IPS-15b (cell line): ENCODE measurements around the gene OTOGL.

Experiments
- H3K27me3 ChIP-seq: one replicate; pipeline ENCODE4 v1.6.1; 2013; ENCODE audit warnings: low read length; ENCODE audit not compliant: control insufficient read depth, insufficient read depth
- H3K36me3 ChIP-seq: one replicate; pipeline ENCODE4 v1.6.1; 2013; ENCODE audit warnings: low read length; ENCODE audit not compliant: control insufficient read depth, insufficient read depth
- H3K4me1 ChIP-seq: one replicate; pipeline ENCODE4 v1.6.1; 2013; ENCODE audit warnings: mild to moderate bottlenecking, low read length; ENCODE audit not compliant: control insufficient read depth, insufficient read depth
- H3K4me3 ChIP-seq: one replicate; pipeline ENCODE4 v1.5.1; 2013; ENCODE audit warnings: low read depth, low read length
- H3K9ac ChIP-seq: one replicate; pipeline ENCODE4 v1.6.1; 2013; ENCODE audit warnings: low read depth, mild to moderate bottlenecking, low read length
- H3K9me3 ChIP-seq: one replicate; pipeline ENCODE4 v1.6.1; 2013; ENCODE audit warnings: mild to moderate bottlenecking, low read length; ENCODE audit not compliant: control insufficient read depth, insufficient read depth

Gene OTOGL

GRCh38 chr12:80264386-80264785, 165.0 kb downstream of the OTOGL start:
- H3K4me1 ChIP-seq: no peaks in the 10 kb centered on the region
- H3K4me3 ChIP-seq: no peak overlapping the region
- no peaks in the 10 kb centered on the region for H3K9me3 ChIP-seq
- H3K36me3 ChIP-seq: no peaks in the 10 kb centered on the region
- no peak overlapping the region for H3K9ac ChIP-seq
- H3K27me3 ChIP-seq: no peaks in the 10 kb centered on the region

- Histone ChIP-seq H3K27me3 (no peaks in the 10 kb centered on the region), H3K4me1 (no peaks in the 10 kb centered on the region), H3K9ac (no peak overlapping the region), H3K4me3 (no peak overlapping the region), H3K9me3 (no peaks in the 10 kb centered on the region), H3K36me3 (no peaks in the 10 kb centered on the region)
These were observed 165.6 kb downstream of the OTOGL start for GRCh38 chr12:80264891-80265290.

DNA sequence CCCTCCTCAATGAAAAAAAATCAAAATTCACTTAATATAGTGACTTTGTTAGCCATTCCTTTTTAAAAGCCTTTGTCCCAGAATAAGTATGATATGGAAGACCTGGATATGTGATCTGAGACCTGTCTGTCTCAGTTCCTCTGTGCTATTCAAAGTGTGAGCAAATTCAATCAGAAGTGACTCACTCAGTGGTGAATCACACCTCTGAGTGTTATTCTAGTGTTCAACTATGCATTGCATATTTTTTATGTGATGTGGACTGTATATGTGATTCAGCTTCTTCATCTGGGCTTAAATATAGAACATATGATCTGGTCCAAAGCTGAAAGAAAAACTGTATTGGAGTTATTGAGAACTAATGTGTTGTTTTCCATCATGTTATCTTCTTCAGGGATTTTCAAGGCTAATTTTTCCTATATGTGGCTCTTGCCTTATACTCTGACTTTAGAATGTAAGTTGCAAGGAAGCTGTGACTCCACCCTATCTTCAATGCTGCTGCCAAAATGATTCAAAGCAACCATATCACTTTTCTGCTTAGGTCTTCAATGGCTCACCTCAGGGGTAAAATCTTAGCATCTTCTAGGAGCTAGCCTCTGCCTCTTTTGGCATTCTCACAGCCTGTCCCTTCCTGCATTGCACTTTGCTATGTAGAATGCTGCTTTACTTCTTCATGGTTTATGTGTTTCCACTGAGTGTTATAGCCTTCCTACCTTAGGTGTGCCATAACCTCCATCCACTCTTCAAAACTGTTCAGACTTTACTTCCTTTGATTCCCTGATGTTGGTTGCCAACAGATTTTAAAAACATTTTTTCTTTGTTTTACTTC, 169.8 kb downstream of the OTOGL start:
- Histone ChIP-seq H3K4me3 (no peak overlapping the region), H3K27me3 (no peaks in the 10 kb centered on the region), H3K9ac (no peak overlapping the region), H3K4me1 (no peaks in the 10 kb centered on the region), H3K36me3 (no peaks in the 10 kb centered on the region), H3K9me3 (no peaks in the 10 kb centered on the region)

DNA sequence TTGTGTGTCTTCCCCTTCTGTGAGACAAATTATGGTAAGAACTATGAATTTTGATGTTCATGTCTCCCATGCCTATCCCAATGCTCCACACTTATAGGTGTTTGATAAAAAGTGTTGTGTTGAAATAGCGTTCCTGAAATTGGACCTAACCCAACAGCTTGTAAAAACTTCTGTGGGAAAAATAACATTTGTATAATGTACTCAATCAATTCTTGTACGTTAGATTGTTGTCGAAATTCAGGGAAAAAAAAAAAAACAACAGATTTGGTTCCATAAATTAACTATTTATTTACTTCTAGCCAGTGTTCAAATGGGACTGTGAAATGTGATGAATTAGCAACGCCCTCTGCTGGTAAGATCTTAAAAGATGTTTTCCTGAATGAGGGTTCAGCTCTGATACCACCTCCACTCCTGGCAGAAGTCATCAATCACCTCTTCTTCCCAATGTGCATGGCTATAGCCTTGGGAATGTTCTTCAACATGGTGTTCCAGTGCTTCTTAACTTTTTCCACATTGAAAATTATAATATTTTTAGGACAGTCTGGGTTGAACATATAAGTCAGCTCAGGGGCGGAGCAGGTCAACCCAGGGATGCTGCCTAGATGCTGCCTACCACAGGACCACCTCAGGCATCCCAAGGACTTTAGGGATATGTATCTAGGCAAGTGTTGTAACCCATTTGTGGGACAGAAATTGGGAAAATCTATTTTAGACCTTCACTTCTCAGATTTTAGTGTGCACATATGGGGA, 170.6 kb downstream of the OTOGL start:
- no peaks in the 10 kb centered on the region for H3K27me3 ChIP-seq
- H3K9ac ChIP-seq: no peak overlapping the region
- H3K36me3 ChIP-seq: no peaks in the 10 kb centered on the region
- H3K4me3 ChIP-seq: no peak overlapping the region
- H3K9me3 ChIP-seq: no peaks in the 10 kb centered on the region
- H3K4me1 ChIP-seq: no peaks in the 10 kb centered on the region

DNA sequence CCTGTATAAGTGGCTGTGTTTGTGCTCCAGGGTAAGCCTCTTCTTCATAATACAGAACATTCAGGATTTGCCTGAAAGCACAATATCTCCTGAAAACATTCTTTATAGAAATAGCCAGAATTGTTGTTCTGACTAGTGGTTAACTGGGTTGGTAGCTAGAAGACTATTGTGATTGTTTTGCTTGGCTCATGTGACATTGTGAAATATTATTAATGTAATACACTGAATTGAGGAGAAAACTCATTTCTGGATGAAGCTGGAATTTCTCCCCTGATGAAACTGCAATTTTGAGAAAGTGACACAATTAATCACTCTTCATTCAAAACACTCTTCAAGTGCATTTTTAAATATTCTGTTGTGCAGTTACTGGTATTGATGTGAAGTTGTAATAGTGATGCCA, 172.4 kb downstream of the OTOGL start:
- Histone ChIP-seq H3K27me3 (no peaks in the 10 kb centered on the region), H3K9me3 (no peaks in the 10 kb centered on the region), H3K9ac (no peak overlapping the region), H3K4me1 (no peaks in the 10 kb centered on the region), H3K4me3 (no peak overlapping the region), H3K36me3 (no peaks in the 10 kb centered on the region)

DNA sequence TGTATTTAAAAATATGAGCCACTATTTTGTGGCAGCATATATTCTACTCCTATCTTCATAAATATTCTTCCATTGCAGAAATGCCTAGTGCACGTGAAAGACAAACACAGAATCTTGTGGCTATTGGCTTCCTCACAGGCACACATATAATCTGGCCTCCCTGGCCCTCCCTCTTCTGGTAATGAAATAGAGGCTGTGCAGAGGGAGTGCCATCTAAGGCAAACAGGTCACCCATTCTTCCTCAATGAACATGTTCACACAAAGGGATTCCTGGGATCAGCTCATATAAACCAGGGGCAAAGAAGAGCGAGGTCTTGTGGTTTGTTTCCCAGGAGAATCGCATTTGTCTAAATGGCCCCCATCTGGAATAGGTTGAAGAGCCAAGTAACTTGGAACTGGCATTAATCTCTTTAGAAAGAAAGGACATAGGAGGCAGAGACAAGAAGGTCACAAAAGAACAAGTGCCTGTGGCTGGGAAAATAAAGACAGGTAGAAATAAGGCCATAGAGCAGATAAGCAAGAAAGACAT, 173.1 kb downstream of the OTOGL start:
- Histone ChIP-seq H3K36me3 (no peaks in the 10 kb centered on the region), H3K9me3 (no peaks in the 10 kb centered on the region), H3K4me3 (no peak overlapping the region), H3K9ac (no peak overlapping the region), H3K27me3 (no peaks in the 10 kb centered on the region), H3K4me1 (no peaks in the 10 kb centered on the region)

GRCh38 chr12:80273144-80273543, 173.8 kb downstream of the OTOGL start:
- H3K9ac ChIP-seq: no peak overlapping the region
- no peaks in the 10 kb centered on the region for H3K36me3 ChIP-seq
- H3K4me3 ChIP-seq: no peak overlapping the region
- no peaks in the 10 kb centered on the region for H3K27me3 ChIP-seq
- H3K4me1 ChIP-seq: no peaks in the 10 kb centered on the region
- H3K9me3 ChIP-seq: no peaks in the 10 kb centered on the region

GRCh38 chr12:80277732-80278131, 178.4 kb downstream of the OTOGL start:
- H3K4me3 ChIP-seq: no peak overlapping the region
- no peaks in the 10 kb centered on the region for H3K27me3 ChIP-seq
- no peaks in the 10 kb centered on the region for H3K36me3 ChIP-seq
- no peaks in the 10 kb centered on the region for H3K9me3 ChIP-seq
- H3K9ac ChIP-seq: no peak overlapping the region
- H3K4me1 ChIP-seq: no peaks in the 10 kb centered on the region

DNA sequence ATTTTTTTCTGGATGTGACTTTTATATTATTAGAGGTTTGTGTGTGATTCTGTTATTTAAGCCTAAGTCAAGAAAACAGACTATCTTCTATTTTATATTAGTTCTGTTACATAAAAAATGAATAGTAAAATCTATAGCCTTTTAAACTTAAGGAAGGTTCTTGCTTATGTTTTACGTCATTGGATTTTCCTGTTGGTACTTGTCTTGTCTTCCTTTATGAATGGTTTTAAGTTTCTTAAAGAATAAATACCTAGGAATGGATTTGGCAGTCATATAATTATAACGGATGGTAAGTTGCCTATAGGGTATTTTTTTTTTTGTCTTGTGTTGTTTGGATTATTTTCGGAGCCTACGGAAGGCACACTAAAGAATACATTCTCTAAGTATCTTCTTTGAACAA, 182.9 kb downstream of the OTOGL start:
- no peak overlapping the region for H3K4me3 ChIP-seq

DNA sequence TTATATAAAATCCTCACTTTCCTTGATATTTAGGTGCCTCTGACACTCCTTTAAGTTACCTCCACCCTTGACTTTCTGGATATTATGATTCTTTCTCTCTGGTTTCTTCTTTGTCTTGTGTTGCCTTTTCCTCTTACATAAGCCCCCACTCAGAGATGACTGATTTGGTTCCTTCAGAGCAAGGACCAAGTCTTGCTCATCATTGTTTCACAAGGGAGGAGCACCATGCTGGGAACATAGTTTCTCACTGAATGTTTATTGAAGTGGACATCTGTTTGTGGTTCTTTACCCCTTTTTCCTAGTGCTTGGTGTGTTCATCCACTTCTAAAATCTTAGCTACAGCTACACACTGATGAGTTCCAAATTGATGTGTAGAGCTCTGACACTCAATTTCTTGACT, 183.4 kb downstream of the OTOGL start:
- H3K9me3 ChIP-seq: no peaks in the 10 kb centered on the region
- no peaks in the 10 kb centered on the region for H3K27me3 ChIP-seq
- H3K36me3 ChIP-seq: no peaks in the 10 kb centered on the region
- no peak overlapping the region for H3K9ac ChIP-seq
- H3K4me3 ChIP-seq: no peak overlapping the region
- no peaks in the 10 kb centered on the region for H3K4me1 ChIP-seq

More for the DNA sequence above, 182.9 kb downstream of the OTOGL start:
- Histone ChIP-seq H3K9me3 (no peaks in the 10 kb centered on the region), H3K4me1 (no peaks in the 10 kb centered on the region), H3K9ac (no peak overlapping the region), H3K36me3 (no peaks in the 10 kb centered on the region), H3K27me3 (no peaks in the 10 kb centered on the region)

DNA sequence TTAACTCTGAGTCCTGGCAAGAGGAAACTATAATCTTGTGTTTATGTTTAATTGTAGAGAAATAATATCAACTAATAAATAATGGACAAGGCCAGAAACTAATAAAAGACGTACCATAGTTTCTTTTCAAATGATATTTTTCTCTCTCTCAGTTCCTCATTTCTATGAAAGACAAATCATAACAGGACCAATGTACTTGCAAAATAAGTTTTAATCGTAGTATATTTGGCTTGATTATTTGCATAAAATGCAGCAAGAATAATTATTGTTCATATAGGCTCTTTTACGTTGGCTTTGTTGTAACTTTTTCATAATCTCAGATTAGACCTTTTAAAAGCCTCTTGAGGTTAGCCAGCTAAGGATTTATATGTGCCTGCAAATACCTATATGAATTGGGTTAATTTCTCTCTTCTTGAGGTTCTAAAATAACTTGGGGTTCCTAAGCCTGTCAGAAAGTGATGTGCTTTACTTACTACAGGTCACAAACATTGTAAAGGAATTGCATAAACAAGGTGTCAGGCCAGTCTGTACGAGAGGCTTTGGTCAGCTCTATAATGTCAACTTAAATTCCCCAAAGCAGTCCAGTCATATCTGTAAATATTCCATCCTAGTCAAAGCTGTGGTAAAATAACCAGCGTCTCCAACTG, 191.9 kb downstream of the OTOGL start:
- Histone ChIP-seq H3K4me3 (no peak overlapping the region), H3K9ac (no peak overlapping the region), H3K36me3 (no peaks in the 10 kb centered on the region), H3K9me3 (no peaks in the 10 kb centered on the region), H3K4me1 (no peaks in the 10 kb centered on the region), H3K27me3 (no peaks in the 10 kb centered on the region)
